Keratinocyte (primary cell): Measurements from ENCODE around the gene ZIC5. TPM values are rescaled to one million over a fixed set of nuclear protein-coding genes. Genes with fewer than 3 reads are reported as not detected.
A peak's percentile ranks its signal among the peaks of the same experiment; 100 is the strongest.

ENCODE experiments used
- DNase-seq: peaks from one replicate; pipeline ENCODE4 v3.0.0-alpha.2; 2011; ENCODE audit warnings: low read depth, missing footprints, low spot score
- FAIRE-seq: peaks from 2 replicates; lab custom pipeline; 2011; peaks lifted over from hg19 to GRCh38; lab: Jason Lieb, UNC
- H2AFZ ChIP-seq: 2 replicates; pipeline ENCODE4 v1.6.0; 2012; ENCODE audit warnings: low read length, control low read depth, inconsistent platforms; ENCODE audit not compliant: control insufficient read depth
- H3K27ac ChIP-seq: 2 replicates; pipeline ENCODE4 v1.5.1; 2011; ENCODE audit warnings: low read length; ENCODE audit not compliant: control insufficient read depth, insufficient read depth
- H3K27me3 ChIP-seq: 3 replicates; pipeline ENCODE4 v1.6.0; 2011; ENCODE audit warnings: low read length; ENCODE audit not compliant: control insufficient read depth, insufficient read depth; ENCODE audit errors: extremely low read depth
- H3K36me3 ChIP-seq, 2 experiments: 2 replicates in 1 of 2; 3 replicates in 1 of 2; pipeline ENCODE4 v1.5.1; 2011; ENCODE audit warnings: low read length in 2 of 2, mild to moderate bottlenecking in 1 of 2; ENCODE audit not compliant: control insufficient read depth in 2 of 2, insufficient read depth in 2 of 2; ENCODE audit errors: extremely low read depth in 1 of 2
- H3K4me1 ChIP-seq: 3 replicates; pipeline ENCODE4 v1.5.1; 2011; ENCODE audit warnings: low read length; ENCODE audit not compliant: control insufficient read depth, insufficient read depth; ENCODE audit errors: extremely low read depth
- H3K4me2 ChIP-seq: 3 replicates; pipeline ENCODE4 v1.6.0; 2011; ENCODE audit warnings: low read depth, low read length; ENCODE audit not compliant: control insufficient read depth, insufficient read depth; ENCODE audit errors: extremely low read depth
- H3K4me3 ChIP-seq, 3 experiments: fragments of 200-600 bp in 1 of 3; sonication (generic) in 1 of 3; 2 replicates in 2 of 3; 3 replicates in 1 of 3; pipeline ENCODE4 v1.5.1; 2011 to 2016; ENCODE audit warnings: low read length in 3 of 3, mild to moderate bottlenecking in 3 of 3, control low read depth in 2 of 3, inconsistent platforms in 1 of 3, low read depth in 1 of 3, mixed read lengths in 1 of 3, mixed run types in 1 of 3, moderate library complexity in 1 of 3; ENCODE audit not compliant: control insufficient read depth in 2 of 3, insufficient read depth in 2 of 3; ENCODE audit errors: extremely low read depth in 1 of 3
- H3K79me2 ChIP-seq: 2 replicates; pipeline ENCODE4 v1.6.0; 2012; ENCODE audit warnings: low read length; ENCODE audit not compliant: control insufficient read depth, insufficient read depth
- H3K9ac ChIP-seq: 3 replicates; pipeline ENCODE4 v1.6.0; 2011; ENCODE audit warnings: low read length; ENCODE audit not compliant: control insufficient read depth, insufficient read depth; ENCODE audit errors: extremely low read depth
- H3K9me1 ChIP-seq: 3 replicates; pipeline ENCODE4 v1.6.0; 2011; ENCODE audit warnings: low read length; ENCODE audit not compliant: control insufficient read depth, insufficient read depth; ENCODE audit errors: extremely low read depth
- H3K9me3 ChIP-seq: 2 replicates; pipeline ENCODE4 v1.5.1; 2012; ENCODE audit warnings: low read depth, low read length; ENCODE audit not compliant: control insufficient read depth
- H4K20me1 ChIP-seq: 3 replicates; pipeline ENCODE4 v1.6.0; 2011; ENCODE audit warnings: low read length; ENCODE audit not compliant: control insufficient read depth, insufficient read depth; ENCODE audit errors: extremely low read depth
- EZH2 ChIP-seq: IDR thresholded peaks from one replicate; pipeline ENCODE4 v1.6.1; 2012; ENCODE audit warnings: inconsistent platforms, mild to moderate bottlenecking, low read length, moderate library complexity
- dilution Hi-C: fragments of 300-500 bp; cut with MboI; formaldehyde crosslinking; loops from one replicate; pipeline ENCODE4 v1.7.0; 2020; ENCODE audit warnings: low sequenced_read_pairs; ENCODE audit not compliant: extremely low pct_ligation_motif_present
- polyA minus RNA-seq, 3 experiments: library from RNA; depleted of rRNA, polyadenylated mRNA; stranded (reverse); fragments of >200 nt; gene quantifications; 1 replicate in 1 of 3; 2 replicates in 1 of 3; 3 replicates in 1 of 3; pipeline ENCODE4 v1.2.3, GENCODE V29; 2011
- polyA plus RNA-seq, 5 experiments: library from polyadenylated mRNA; depleted of rRNA in 3 of 5; stranded (reverse) in 3 of 5; stranded (forward) in 1 of 5; unstranded in 1 of 5; fragments of >200 nt; gene quantifications; 1 replicate in 1 of 5; 2 replicates in 3 of 5; 3 replicates in 1 of 5; pipeline versions ENCODE4 v1.2.1 to v1.2.3, GENCODE V29; 2011 to 2012; ENCODE audit warnings: missing spikeins in 2 of 5, low read depth in 1 of 5, low replicate concordance in 1 of 5
- TF ChIP-seq, protein P1 (sequence below), 3 experiments: IDR thresholded peaks in 1 of 3; conservative IDR thresholded peaks in 1 of 3; optimal IDR thresholded peaks in 1 of 3; 2 replicates in 2 of 3; 3 replicates in 1 of 3; pipeline versions ENCODE3 to v1.5.1; 2011; ENCODE audit warnings: low read length in 3 of 3, mild to moderate bottlenecking in 3 of 3, moderate library complexity in 2 of 3, control low read depth in 1 of 3, inconsistent platforms in 1 of 3; ENCODE audit not compliant: insufficient read depth in 2 of 3; ENCODE audit errors: extremely low read depth in 1 of 3

ZIC5 gene
- not detected in 3 replicates for polyA plus RNA-seq
- not detected for polyA plus RNA-seq (2011; ENCODE audit: low read depth)
- polyA plus RNA-seq (2011; cell fraction: cytosol; rRNA removed): not detected in 2 replicates
- not detected in 2 replicates for polyA plus RNA-seq (2011; cell fraction: nucleus; rRNA removed)
- polyA plus RNA-seq (2012; ENCODE audit: low replicate concordance): not detected in 2 replicates
- not detected in 3 replicates for polyA minus RNA-seq
- not detected for polyA minus RNA-seq (2011; cell fraction: cytosol; rRNA and poly(A)+ RNA removed)
- not detected in 2 replicates for polyA minus RNA-seq (2011; cell fraction: nucleus; rRNA and poly(A)+ RNA removed)

DNA sequence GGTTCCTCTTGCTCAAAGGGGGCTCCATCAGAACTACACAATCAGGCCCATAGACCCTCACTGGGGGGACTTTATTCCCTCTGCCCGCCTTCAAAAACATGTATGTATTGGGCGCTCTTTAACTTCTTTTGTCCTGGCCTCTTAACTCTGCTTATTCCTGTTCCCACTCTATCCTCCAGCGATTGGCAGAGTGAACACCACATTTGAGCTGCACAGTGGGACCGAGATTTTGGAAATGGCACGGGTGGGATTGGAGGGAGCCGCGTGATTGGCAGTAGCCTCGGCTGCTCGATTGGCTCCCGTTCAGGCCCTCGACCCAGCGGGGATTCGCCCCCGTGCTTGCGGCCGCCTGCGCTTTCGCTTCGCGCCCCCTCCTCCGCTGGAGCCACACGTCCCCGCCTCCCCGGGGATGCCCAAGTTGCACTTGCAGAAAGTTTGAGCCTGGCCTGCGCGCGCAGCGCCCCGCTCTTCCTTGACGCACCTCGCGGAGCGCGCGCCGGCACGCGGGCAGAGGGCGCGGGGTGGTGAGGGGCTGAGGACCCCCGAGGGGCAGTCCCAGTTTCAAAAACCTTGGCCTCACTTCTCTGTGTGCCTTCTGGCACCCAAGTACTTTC is at the start of gene ZIC5:
TSS of gene ZIC5 (minus strand) at position 192 of the 614 bp plus-strand sequence. CDS start at position 28, 164 bp downstream.
- DNase-seq (no peak), FAIRE-seq (no peak)
- H3K27ac ChIP-seq: no peak within 1 kb of the TSS
- H3K4me2 ChIP-seq: no peak within 1 kb of the TSS
- dilution Hi-C loops: no loop called here
- peak; percentile 91 for TF ChIP-seq EZH2
- TF ChIP-seq, protein P1, sequence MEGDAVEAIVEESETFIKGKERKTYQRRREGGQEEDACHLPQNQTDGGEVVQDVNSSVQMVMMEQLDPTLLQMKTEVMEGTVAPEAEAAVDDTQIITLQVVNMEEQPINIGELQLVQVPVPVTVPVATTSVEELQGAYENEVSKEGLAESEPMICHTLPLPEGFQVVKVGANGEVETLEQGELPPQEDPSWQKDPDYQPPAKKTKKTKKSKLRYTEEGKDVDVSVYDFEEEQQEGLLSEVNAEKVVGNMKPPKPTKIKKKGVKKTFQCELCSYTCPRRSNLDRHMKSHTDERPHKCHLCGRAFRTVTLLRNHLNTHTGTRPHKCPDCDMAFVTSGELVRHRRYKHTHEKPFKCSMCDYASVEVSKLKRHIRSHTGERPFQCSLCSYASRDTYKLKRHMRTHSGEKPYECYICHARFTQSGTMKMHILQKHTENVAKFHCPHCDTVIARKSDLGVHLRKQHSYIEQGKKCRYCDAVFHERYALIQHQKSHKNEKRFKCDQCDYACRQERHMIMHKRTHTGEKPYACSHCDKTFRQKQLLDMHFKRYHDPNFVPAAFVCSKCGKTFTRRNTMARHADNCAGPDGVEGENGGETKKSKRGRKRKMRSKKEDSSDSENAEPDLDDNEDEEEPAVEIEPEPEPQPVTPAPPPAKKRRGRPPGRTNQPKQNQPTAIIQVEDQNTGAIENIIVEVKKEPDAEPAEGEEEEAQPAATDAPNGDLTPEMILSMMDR (optimal IDR thresholded peaks at IDR 0.05 in 1 of 3, IDR thresholded peaks at IDR 0.05 in 1 of 3, conservative IDR thresholded peaks at IDR 0.05 in 1 of 3; ENCODE audit: extremely low read depth in 1 of 3, insufficient read depth in 2 of 3, low read length in 3 of 3): no peak
- H2AFZ ChIP-seq: no peak within 1 kb of the TSS
- peaks cover 6% of the 10 kb centered on the region for H4K20me1 ChIP-seq
- H3K9ac ChIP-seq: no peak within 1 kb of the TSS
- no peaks in the 10 kb centered on the region for H3K79me2 ChIP-seq
- peaks cover 2% of the 10 kb centered on the region for H3K4me1 ChIP-seq
- no peaks in the 10 kb centered on the region for H3K36me3 ChIP-seq
- peaks cover 95% of the 10 kb centered on the region for H3K27me3 ChIP-seq
- H3K9me1 ChIP-seq: no peaks in the 10 kb centered on the region
- H3K4me3 ChIP-seq: no peak within 1 kb of the TSS
- H3K9me3 ChIP-seq: peaks cover 5% of the 10 kb centered on the region

DNA sequence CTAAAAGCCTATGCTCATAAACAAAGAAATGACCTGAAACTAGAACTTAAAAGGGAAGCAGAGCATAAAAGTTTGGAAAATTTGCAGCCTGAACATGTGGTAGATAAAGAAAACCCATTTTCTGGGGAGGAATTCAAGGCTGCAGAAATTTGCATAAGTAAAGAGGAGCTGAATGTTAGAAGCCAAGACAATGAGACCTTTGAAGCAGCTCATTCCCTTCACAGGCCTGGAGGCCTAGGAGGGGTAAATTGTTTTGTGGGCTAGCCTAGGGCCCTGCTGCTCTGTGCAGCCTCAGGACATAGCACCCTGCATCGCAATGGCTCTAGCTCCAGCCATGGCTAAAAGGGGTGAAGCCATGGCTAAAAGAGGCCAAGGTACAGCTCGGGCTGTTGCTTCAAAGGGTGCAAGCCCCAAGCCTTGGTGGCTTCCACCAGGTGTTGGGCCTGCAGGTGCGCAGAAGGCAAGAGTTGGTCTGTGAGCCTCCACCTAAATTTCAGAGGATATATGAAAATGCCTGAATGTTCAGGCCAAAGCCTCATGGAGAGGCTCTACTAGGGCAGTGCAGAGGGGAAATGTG is 48.3 kb upstream of the ZIC5 start:
- H2AFZ ChIP-seq: no peak overlapping the region
- no peak overlapping the region for H3K4me2 ChIP-seq
- dilution Hi-C loops: no loop called here
- H3K79me2 ChIP-seq: no peaks in the 10 kb centered on the region
- peaks cover 3% of the 10 kb centered on the region for H3K4me1 ChIP-seq
- no peak overlapping the region for H3K27ac ChIP-seq
- no peaks in the 10 kb centered on the region for H4K20me1 ChIP-seq
- no peaks in the 10 kb centered on the region for H3K36me3 ChIP-seq
- TF ChIP-seq EZH2: no peak
- TF ChIP-seq, protein P1 (optimal IDR thresholded peaks at IDR 0.05 in 1 of 3, IDR thresholded peaks at IDR 0.05 in 1 of 3, conservative IDR thresholded peaks at IDR 0.05 in 1 of 3; ENCODE audit: extremely low read depth in 1 of 3, insufficient read depth in 2 of 3, low read length in 3 of 3): no peak
- FAIRE-seq (no peak), DNase-seq (no peak)
- H3K4me3 ChIP-seq: no peak overlapping the region
- H3K27me3 ChIP-seq: no peaks in the 10 kb centered on the region
- H3K9ac ChIP-seq: no peak overlapping the region
- H3K9me3 ChIP-seq: no peaks in the 10 kb centered on the region
- H3K9me1 ChIP-seq: no peaks in the 10 kb centered on the region
